Measurements from ENCODE around the gene EPC1. TPM values are rescaled to one million over a fixed set of nuclear protein-coding genes. Genes with fewer than 3 reads are reported as not detected.

Gene EPC1
- total and polyA plus RNA-seq, 2 donors = 35.2 to 38.7 TPM

DNA sequence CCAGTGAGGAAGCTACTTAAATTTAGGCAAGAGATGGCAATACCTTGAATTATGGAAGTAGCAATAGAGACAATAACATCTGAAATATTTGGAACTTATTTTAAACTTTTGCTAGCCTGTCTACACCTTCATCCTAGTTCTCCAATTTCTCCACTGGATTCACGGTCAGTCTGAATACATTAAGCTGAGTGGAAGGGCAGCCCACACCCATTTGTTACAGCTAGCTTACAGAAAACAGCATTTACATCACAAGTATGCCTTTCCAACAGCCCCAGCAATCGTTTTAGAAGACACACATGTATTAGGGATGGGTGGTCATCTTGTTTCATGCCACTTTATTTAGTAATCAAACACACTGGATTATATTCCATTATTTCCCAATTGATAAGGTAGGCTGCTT, 16.7 kb downstream of the EPC1 start:
- 95% methylated on average over 2 of the region's 2 CpGs for WGBS
- no peak overlapping the region for H3K4me3 ChIP-seq (ENCODE audit: low read length in 2 of 2)
- H3K27me3 ChIP-seq (ENCODE audit: control insufficient read depth in 2 of 2, insufficient read depth in 1 of 2, low read length in 1 of 2) = no peaks in the 10 kb centered on the region
- peaks cover 4 to 32% of the 10 kb centered on the region in 2 donors for H3K36me3 ChIP-seq (ENCODE audit: control insufficient read depth in 2 of 2, insufficient read depth in 2 of 2, low read length in 1 of 2)
- no peak for DNase-seq (ENCODE audit: low read depth in 6 of 9, low spot score in 9 of 9)
- H3K27ac ChIP-seq (ENCODE audit: low read depth in 1 of 2, low read length in 1 of 2) = no peak overlapping the region
- peaks cover 16% of the 10 kb centered on the region in 2 donors for H3K4me1 ChIP-seq (ENCODE audit: control insufficient read depth in 2 of 2, insufficient read depth in 2 of 2, low read length in 2 of 2)
- no peaks in the 10 kb centered on the region for H3K9me3 ChIP-seq (ENCODE audit: control insufficient read depth in 2 of 2, insufficient read depth in 1 of 2, low read length in 1 of 2)

DNA sequence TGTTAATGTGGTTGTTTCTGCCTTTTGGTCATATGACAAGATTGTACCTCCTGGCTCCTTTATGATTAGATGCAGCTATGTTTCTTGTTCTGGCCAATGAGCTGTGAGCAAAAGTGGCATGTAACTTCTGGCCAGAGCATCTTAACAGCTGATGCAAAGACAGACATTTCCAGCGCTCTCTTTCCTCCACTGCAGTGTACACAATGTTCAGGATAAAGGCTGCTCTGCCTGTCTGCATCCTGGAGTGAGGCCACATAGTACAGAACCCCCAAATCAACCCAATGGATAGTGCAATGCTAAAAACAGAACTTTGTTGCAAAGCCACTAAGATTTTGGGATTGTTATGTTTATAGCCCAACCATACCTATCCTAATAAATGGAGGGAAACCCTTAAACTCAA, 17.9 kb downstream of the EPC1 start:
- 100% methylated on average over 1 of the region's 1 CpG for WGBS
- Histone ChIP-seq H3K9me3 (ENCODE audit: control insufficient read depth in 2 of 2, insufficient read depth in 1 of 2, low read length in 1 of 2) (no peaks in the 10 kb centered on the region), H3K4me3 (ENCODE audit: low read length in 2 of 2) (no peak overlapping the region), H3K27me3 (ENCODE audit: control insufficient read depth in 2 of 2, insufficient read depth in 1 of 2, low read length in 1 of 2) (no peaks in the 10 kb centered on the region), H3K4me1 (ENCODE audit: control insufficient read depth in 2 of 2, insufficient read depth in 2 of 2, low read length in 2 of 2) (peaks cover 14 to 15% of the 10 kb centered on the region in 2 donors), H3K27ac (ENCODE audit: low read depth in 1 of 2, low read length in 1 of 2) (no peak overlapping the region), H3K36me3 (ENCODE audit: control insufficient read depth in 2 of 2, insufficient read depth in 2 of 2, low read length in 1 of 2) (peaks cover 4 to 29% of the 10 kb centered on the region in 2 donors)
- no peak for DNase-seq (ENCODE audit: low read depth in 6 of 9, low spot score in 9 of 9)

DNA sequence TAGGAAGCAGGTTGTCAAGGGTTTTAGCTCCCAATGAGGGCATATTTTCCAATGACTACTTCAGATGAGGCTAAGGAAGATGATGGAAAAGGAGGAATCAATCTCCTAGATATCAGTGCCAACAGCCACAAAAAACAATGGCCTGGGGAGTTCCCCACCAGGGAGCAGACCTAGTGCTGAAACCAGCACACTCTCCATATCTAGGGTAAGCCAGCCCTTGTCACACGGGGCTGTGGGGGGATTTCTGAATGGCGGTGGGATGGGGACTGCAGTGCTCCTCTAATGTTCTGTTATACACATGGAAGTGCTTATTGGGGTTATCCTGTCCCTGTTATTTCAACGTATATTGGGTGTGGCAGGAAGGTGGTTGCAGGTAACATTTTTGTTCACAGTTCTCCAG, 18.5 kb downstream of the EPC1 start:
- Histone ChIP-seq H3K4me1 (ENCODE audit: control insufficient read depth in 2 of 2, insufficient read depth in 2 of 2, low read length in 2 of 2) (peaks cover 9 to 12% of the 10 kb centered on the region in 2 donors), H3K27ac (ENCODE audit: low read depth in 1 of 2, low read length in 1 of 2) (no peak overlapping the region), H3K4me3 (ENCODE audit: low read length in 2 of 2) (no peak overlapping the region), H3K36me3 (ENCODE audit: control insufficient read depth in 2 of 2, insufficient read depth in 2 of 2, low read length in 1 of 2) (peaks cover 4 to 27% of the 10 kb centered on the region in 2 donors), H3K9me3 (ENCODE audit: control insufficient read depth in 2 of 2, insufficient read depth in 1 of 2, low read length in 1 of 2) (no peaks in the 10 kb centered on the region), H3K27me3 (ENCODE audit: control insufficient read depth in 2 of 2, insufficient read depth in 1 of 2, low read length in 1 of 2) (no peaks in the 10 kb centered on the region)
- 90% methylated on average over 3 of the region's 3 CpGs for WGBS
- DNase-seq (ENCODE audit: low read depth in 6 of 9, low spot score in 9 of 9) = no peak

DNA sequence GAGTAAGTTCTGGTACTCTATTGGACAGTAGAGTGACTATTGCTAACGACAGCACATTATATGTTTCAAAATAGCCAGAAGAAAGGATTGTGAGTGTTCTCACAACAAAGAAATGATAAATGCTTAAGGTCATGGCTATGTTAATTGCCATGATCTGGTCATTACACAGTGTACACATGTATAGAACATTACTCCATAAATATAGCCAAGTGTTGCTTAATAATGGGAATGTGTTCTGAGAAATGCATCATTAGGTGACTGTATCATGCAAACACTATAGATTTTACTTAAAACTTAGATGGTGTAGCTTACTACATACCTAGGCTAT, 19.6 kb downstream of the EPC1 start:
- H3K4me1 ChIP-seq (ENCODE audit: control insufficient read depth in 2 of 2, insufficient read depth in 2 of 2, low read length in 2 of 2) = peaks cover 3 to 9% of the 10 kb centered on the region in 2 donors
- WGBS = 88% methylated on average over 1 of the region's 1 CpG
- H3K4me3 ChIP-seq (ENCODE audit: low read length in 2 of 2) = no peak overlapping the region
- no peak overlapping the region for H3K27ac ChIP-seq (ENCODE audit: low read depth in 1 of 2, low read length in 1 of 2)
- no peaks in the 10 kb centered on the region for H3K9me3 ChIP-seq (ENCODE audit: control insufficient read depth in 2 of 2, insufficient read depth in 1 of 2, low read length in 1 of 2)
- DNase-seq (ENCODE audit: low read depth in 6 of 9, low spot score in 9 of 9) = no peak
- H3K27me3 ChIP-seq (ENCODE audit: control insufficient read depth in 2 of 2, insufficient read depth in 1 of 2, low read length in 1 of 2) = no peaks in the 10 kb centered on the region
- H3K36me3 ChIP-seq (ENCODE audit: control insufficient read depth in 2 of 2, insufficient read depth in 2 of 2, low read length in 1 of 2) = peaks cover 4 to 18% of the 10 kb centered on the region in 2 donors

GRCh38 chr10:32326680-32327363, 20.1 kb downstream of the EPC1 start:
- WGBS = 94% methylated on average over 4 of the region's 4 CpGs
- H3K36me3 ChIP-seq (ENCODE audit: control insufficient read depth in 2 of 2, insufficient read depth in 2 of 2, low read length in 1 of 2) = peaks cover 4 to 15% of the 10 kb centered on the region in 2 donors
- H3K4me1 ChIP-seq (ENCODE audit: control insufficient read depth in 2 of 2, insufficient read depth in 2 of 2, low read length in 2 of 2) = peaks cover 0 to 9% of the 10 kb centered on the region in 2 donors
- DNase-seq (ENCODE audit: low read depth in 6 of 9, low spot score in 9 of 9) = no peak
- no peaks in the 10 kb centered on the region for H3K9me3 ChIP-seq (ENCODE audit: control insufficient read depth in 2 of 2, insufficient read depth in 1 of 2, low read length in 1 of 2)
- no peak overlapping the region for H3K4me3 ChIP-seq (ENCODE audit: low read length in 2 of 2)
- H3K27me3 ChIP-seq (ENCODE audit: control insufficient read depth in 2 of 2, insufficient read depth in 1 of 2, low read length in 1 of 2) = no peaks in the 10 kb centered on the region
- no peak overlapping the region for H3K27ac ChIP-seq (ENCODE audit: low read depth in 1 of 2, low read length in 1 of 2)

GRCh38 chr10:32326119-32326518, 20.8 kb downstream of the EPC1 start:
- no peaks in the 10 kb centered on the region for H3K9me3 ChIP-seq (ENCODE audit: control insufficient read depth in 2 of 2, insufficient read depth in 1 of 2, low read length in 1 of 2)
- H3K4me1 ChIP-seq (ENCODE audit: control insufficient read depth in 2 of 2, insufficient read depth in 2 of 2, low read length in 2 of 2) = peaks cover 0 to 9% of the 10 kb centered on the region in 2 donors
- WGBS = 90% methylated on average over 4 of the region's 4 CpGs
- no peaks in the 10 kb centered on the region for H3K27me3 ChIP-seq (ENCODE audit: control insufficient read depth in 2 of 2, insufficient read depth in 1 of 2, low read length in 1 of 2)
- DNase-seq (ENCODE audit: low read depth in 6 of 9, low spot score in 9 of 9) = no peak
- no peak overlapping the region for H3K4me3 ChIP-seq (ENCODE audit: low read length in 2 of 2)
- peaks cover 4 to 22% of the 10 kb centered on the region in 2 donors for H3K36me3 ChIP-seq (ENCODE audit: control insufficient read depth in 2 of 2, insufficient read depth in 2 of 2, low read length in 1 of 2)
- H3K27ac ChIP-seq (ENCODE audit: low read depth in 1 of 2, low read length in 1 of 2) = no peak overlapping the region

- H3K9me3 ChIP-seq (ENCODE audit: control insufficient read depth in 2 of 2, insufficient read depth in 1 of 2, low read length in 1 of 2) = no peaks in the 10 kb centered on the region
- H3K27me3 ChIP-seq (ENCODE audit: control insufficient read depth in 2 of 2, insufficient read depth in 1 of 2, low read length in 1 of 2) = no peaks in the 10 kb centered on the region
- no peak for DNase-seq (ENCODE audit: low read depth in 6 of 9, low spot score in 9 of 9)
- no peak overlapping the region for H3K4me3 ChIP-seq (ENCODE audit: low read length in 2 of 2)
- WGBS = 58% methylated on average over 2 of the region's 2 CpGs
- H3K4me1 ChIP-seq (ENCODE audit: control insufficient read depth in 2 of 2, insufficient read depth in 2 of 2, low read length in 2 of 2) = peaks cover 8 to 17% of the 10 kb centered on the region in 2 donors
- H3K27ac ChIP-seq (ENCODE audit: low read depth in 1 of 2, low read length in 1 of 2) = no peak overlapping the region
- H3K36me3 ChIP-seq (ENCODE audit: control insufficient read depth in 2 of 2, insufficient read depth in 2 of 2, low read length in 1 of 2) = peaks cover 0 to 20% of the 10 kb centered on the region in 2 donors
These were observed 23.9 kb downstream of the EPC1 start for GRCh38 chr10:32323051-32323450.

- no peaks in the 10 kb centered on the region for H3K27me3 ChIP-seq (ENCODE audit: control insufficient read depth in 2 of 2, insufficient read depth in 1 of 2, low read length in 1 of 2)
- peaks cover 8 to 18% of the 10 kb centered on the region in 2 donors for H3K4me1 ChIP-seq (ENCODE audit: control insufficient read depth in 2 of 2, insufficient read depth in 2 of 2, low read length in 2 of 2)
- no peak for DNase-seq (ENCODE audit: low read depth in 6 of 9, low spot score in 9 of 9)
- H3K4me3 ChIP-seq (ENCODE audit: low read length in 2 of 2) = no peak overlapping the region
- peaks cover 0 to 21% of the 10 kb centered on the region in 2 donors for H3K36me3 ChIP-seq (ENCODE audit: control insufficient read depth in 2 of 2, insufficient read depth in 2 of 2, low read length in 1 of 2)
- WGBS = 96% methylated on average over 4 of the region's 4 CpGs
- no peaks in the 10 kb centered on the region for H3K9me3 ChIP-seq (ENCODE audit: control insufficient read depth in 2 of 2, insufficient read depth in 1 of 2, low read length in 1 of 2)
- H3K27ac ChIP-seq (ENCODE audit: low read depth in 1 of 2, low read length in 1 of 2) = no peak overlapping the region
These were observed 25.8 kb downstream of the EPC1 start for GRCh38 chr10:32321016-32321631.

DNA sequence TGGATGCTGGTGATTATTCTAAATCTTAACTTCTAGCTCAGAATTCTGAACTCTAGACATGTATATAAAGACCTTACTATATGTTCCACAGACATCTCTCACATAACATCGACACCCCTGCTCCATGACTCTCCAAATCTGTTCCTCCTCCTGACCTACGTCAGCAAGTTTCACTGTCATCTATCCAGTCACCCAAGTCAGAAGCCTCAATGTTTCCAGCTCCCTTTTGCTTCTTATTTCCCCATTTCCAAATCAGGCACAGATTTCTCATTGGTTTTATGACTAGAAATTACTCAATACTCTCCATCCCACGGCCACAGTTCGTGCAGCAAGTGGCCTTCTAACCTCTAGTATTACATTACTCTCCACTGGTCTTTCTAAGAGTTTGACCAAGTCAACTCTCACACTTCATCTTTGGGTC, 28.5 kb downstream of the EPC1 start:
- Histone ChIP-seq H3K27ac (ENCODE audit: low read depth in 1 of 2, low read length in 1 of 2) (peak overlapping the region in 1 of 2 donors; percentile 59), H3K27me3 (ENCODE audit: control insufficient read depth in 2 of 2, insufficient read depth in 1 of 2, low read length in 1 of 2) (no peaks in the 10 kb centered on the region), H3K9me3 (ENCODE audit: control insufficient read depth in 2 of 2, insufficient read depth in 1 of 2, low read length in 1 of 2) (no peaks in the 10 kb centered on the region), H3K4me3 (ENCODE audit: low read length in 2 of 2) (no peak overlapping the region), H3K36me3 (ENCODE audit: control insufficient read depth in 2 of 2, insufficient read depth in 2 of 2, low read length in 1 of 2) (peaks cover 0 to 27% of the 10 kb centered on the region in 2 donors), H3K4me1 (ENCODE audit: control insufficient read depth in 2 of 2, insufficient read depth in 2 of 2, low read length in 2 of 2) (peaks cover 8 to 18% of the 10 kb centered on the region in 2 donors)
- 93% methylated on average over 4 of the region's 4 CpGs for WGBS
- peak in 1 of 9 donors; percentile 17 for DNase-seq (ENCODE audit: low read depth in 6 of 9, low spot score in 9 of 9)
